ENCODE results near the gene PARP1. TPM values are rescaled to one million over a fixed set of nuclear protein-coding genes. Genes with fewer than 3 reads are reported as not detected.
A peak's percentile ranks its signal among the peaks of the same experiment; 100 is the strongest.

The PARP1 gene
- total RNA-seq, 1 donor from 2014 or later, result 313 TPM

DNA sequence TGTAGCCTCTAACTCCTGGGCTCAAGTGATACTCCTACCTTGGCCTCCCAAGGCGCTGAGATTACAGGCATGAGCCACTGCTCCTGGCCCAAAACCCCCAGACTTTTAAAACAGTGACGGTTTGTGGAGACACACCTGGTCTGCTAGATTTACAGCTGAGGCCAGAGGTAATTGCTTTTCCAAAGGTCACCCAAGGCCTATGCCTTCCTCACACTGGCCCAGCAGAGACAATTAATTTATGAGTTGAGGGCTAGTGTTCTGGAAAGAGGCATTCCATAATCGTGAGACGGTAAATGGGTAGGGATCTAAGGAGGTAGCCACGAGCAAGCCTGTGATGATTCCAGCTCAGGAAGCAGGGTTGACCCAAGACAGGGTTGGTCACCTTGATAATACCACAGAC lies 12.4 kb upstream of the PARP1 start:
- Mint-ChIP-seq H3K27me3 (ENCODE audit: low read depth) (no peaks in the 10 kb centered on the region), H3K9me3 (no peaks in the 10 kb centered on the region), H3K4me3 (no peak overlapping the region), H3K4me1 (peaks cover 19% of the 10 kb centered on the region), H3K36me3 (ENCODE audit: low read depth) (no peaks in the 10 kb centered on the region), H3K27ac (ENCODE audit: unreplicated experiment) (peak overlapping the region; percentile 64)
- TF ChIP-seq, protein P1, sequence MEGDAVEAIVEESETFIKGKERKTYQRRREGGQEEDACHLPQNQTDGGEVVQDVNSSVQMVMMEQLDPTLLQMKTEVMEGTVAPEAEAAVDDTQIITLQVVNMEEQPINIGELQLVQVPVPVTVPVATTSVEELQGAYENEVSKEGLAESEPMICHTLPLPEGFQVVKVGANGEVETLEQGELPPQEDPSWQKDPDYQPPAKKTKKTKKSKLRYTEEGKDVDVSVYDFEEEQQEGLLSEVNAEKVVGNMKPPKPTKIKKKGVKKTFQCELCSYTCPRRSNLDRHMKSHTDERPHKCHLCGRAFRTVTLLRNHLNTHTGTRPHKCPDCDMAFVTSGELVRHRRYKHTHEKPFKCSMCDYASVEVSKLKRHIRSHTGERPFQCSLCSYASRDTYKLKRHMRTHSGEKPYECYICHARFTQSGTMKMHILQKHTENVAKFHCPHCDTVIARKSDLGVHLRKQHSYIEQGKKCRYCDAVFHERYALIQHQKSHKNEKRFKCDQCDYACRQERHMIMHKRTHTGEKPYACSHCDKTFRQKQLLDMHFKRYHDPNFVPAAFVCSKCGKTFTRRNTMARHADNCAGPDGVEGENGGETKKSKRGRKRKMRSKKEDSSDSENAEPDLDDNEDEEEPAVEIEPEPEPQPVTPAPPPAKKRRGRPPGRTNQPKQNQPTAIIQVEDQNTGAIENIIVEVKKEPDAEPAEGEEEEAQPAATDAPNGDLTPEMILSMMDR (conservative IDR thresholded peaks at IDR 0.05), result no peak
- DNase-seq (ENCODE audit: low read depth, low spot score), result no peak

DNA sequence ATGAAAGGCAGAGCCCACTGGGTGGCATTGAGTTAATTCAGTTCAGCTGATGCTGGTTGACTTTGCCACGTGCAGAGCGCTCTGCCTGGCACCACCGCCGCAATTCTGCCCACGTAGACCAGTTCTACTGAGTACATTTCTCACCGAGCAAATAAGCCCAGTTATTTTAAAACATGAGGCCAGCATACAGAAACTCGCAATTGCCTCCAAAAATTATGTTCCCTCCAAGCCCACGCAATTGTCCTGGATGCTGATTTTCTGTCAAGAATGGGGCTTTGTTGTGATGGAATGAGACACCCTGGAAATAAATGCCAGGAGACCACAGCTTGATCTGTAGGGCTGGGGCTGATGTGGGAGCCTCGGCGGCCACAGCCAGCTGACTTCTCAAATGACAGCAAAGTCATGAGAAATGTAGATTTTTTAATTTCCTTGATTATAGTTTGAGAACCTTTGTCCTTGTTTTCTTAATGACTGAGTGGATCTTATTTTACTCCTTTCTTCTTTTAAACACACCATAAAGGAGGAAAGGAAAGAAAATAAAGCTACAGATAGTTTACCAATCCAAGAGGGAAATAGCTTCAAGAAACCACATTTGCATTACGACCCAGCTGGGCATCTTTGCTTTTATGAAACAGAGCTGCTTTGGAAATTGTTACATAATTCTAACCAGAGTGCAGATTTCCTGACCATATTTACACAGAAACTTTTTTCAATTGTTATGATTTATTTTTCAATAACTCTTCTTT lies 11.6 kb upstream of the PARP1 start:
- Mint-ChIP-seq H3K27ac (ENCODE audit: unreplicated experiment) (no peak overlapping the region), H3K27me3 (ENCODE audit: low read depth) (no peaks in the 10 kb centered on the region), H3K4me3 (no peak overlapping the region), H3K9me3 (no peaks in the 10 kb centered on the region), H3K36me3 (ENCODE audit: low read depth) (no peaks in the 10 kb centered on the region), H3K4me1 (peaks cover 19% of the 10 kb centered on the region)
- DNase-seq (ENCODE audit: low read depth, low spot score), result no peak
- TF ChIP-seq, protein P1 (conservative IDR thresholded peaks at IDR 0.05), result no peak

DNA sequence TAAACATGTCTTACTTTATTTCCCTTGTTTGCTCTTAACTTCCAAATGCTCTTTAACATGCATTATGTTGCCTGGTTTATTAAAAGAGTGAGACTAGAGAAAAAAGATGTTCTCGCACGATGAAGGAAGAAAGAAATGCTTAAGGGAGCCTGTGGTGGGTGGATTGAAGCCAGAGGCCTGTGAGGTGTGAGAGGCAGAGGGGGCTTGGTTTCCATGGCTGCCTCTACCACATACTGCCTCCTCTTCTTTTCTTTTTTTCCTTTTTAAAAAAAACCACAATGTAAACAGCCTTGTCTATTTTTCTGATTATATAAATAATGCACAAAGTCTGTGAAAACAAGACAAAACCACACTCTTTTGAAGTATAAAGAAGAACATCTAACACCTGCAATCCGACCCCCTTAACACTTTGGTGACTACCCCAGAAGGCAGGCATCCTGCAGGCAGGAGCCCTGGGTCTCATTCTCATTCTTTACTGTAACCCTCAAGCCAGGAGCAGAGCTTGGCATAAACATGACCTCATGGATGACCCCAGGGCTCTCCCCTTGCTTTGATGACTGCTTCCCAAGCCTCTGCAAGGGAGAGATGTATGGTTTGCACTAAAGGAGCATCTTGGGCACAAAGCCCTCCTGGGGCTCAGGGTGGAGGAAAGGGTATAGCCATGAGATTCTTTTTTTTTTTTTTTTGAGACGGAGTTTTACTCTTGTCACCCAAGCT lies 10.1 kb upstream of the PARP1 start:
- no peak overlapping the region for H3K4me3 Mint-ChIP-seq
- TF ChIP-seq, protein P1 (conservative IDR thresholded peaks at IDR 0.05), result no peak
- H3K27ac Mint-ChIP-seq (ENCODE audit: unreplicated experiment), result no peak overlapping the region
- peaks cover 19% of the 10 kb centered on the region for H3K4me1 Mint-ChIP-seq
- no peaks in the 10 kb centered on the region for H3K27me3 Mint-ChIP-seq (ENCODE audit: low read depth)
- DNase-seq (ENCODE audit: low read depth, low spot score), result no peak
- H3K9me3 Mint-ChIP-seq, result no peaks in the 10 kb centered on the region
- no peaks in the 10 kb centered on the region for H3K36me3 Mint-ChIP-seq (ENCODE audit: low read depth)

DNA sequence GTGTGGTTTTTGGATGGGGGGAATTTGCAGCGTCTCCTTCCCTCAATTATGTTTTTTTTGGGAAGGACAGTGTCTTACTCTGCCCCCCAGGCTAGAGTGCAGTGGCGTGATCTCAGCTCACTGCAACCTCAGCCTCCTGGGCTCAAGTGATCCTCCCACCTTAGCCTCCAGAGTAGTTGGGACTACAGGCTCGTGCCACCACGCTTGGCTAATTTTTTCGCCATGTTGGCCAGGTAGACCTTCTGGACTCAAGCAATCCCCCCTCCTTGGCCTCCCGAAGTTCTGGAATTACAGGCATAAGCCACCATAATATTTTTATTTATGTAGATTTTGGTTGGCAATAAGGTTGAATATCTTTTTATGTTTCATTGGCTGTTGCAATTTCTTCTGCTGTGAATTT lies 9.5 kb upstream of the PARP1 start:
- no peak for DNase-seq (ENCODE audit: low read depth, low spot score)
- H3K27ac Mint-ChIP-seq (ENCODE audit: unreplicated experiment), result no peak overlapping the region
- H3K4me1 Mint-ChIP-seq, result peaks cover 19% of the 10 kb centered on the region
- H3K36me3 Mint-ChIP-seq (ENCODE audit: low read depth), result no peaks in the 10 kb centered on the region
- TF ChIP-seq, protein P1 (conservative IDR thresholded peaks at IDR 0.05), result no peak
- H3K27me3 Mint-ChIP-seq (ENCODE audit: low read depth), result no peaks in the 10 kb centered on the region
- H3K9me3 Mint-ChIP-seq, result no peaks in the 10 kb centered on the region
- H3K4me3 Mint-ChIP-seq, result no peak overlapping the region

DNA sequence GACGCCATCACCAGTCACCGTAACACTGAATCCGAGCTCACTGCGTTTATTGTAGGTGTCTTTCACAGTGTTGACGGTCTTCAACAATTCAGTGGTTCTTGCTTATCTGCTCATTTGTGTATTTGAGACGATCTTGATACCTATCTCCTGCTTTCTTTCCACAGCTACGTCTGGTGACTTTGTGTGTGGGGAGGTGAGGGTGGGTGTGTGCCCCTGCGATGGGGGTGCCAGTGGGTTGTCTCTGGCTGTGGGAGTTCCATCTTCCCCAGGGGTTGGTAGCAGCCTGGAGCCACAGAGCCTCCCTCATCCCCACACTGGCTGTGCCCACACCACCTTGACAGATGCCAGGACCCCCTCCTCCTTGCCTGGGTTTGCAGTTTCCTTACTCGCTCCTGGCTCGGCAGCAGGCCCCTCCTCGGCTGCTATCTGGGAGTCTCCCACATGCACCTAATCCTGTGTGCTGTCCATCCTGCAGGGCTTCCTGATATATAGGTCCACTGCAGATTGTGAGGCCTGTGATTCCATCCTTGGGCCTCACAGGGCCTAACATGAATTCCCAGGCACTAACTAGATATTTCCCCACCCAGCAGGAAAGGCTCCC lies 6.3 kb upstream of the PARP1 start:
- H3K36me3 Mint-ChIP-seq (ENCODE audit: low read depth), result no peaks in the 10 kb centered on the region

More for the DNA sequence above, 6.3 kb upstream of the PARP1 start:
- no peak for DNase-seq (ENCODE audit: low read depth, low spot score)
- H3K27me3 Mint-ChIP-seq (ENCODE audit: low read depth), result no peaks in the 10 kb centered on the region
- H3K9me3 Mint-ChIP-seq, result no peaks in the 10 kb centered on the region
- peaks cover 3% of the 10 kb centered on the region for H3K4me1 Mint-ChIP-seq
- no peak overlapping the region for H3K4me3 Mint-ChIP-seq
- H3K27ac Mint-ChIP-seq (ENCODE audit: unreplicated experiment), result no peak overlapping the region
- TF ChIP-seq, protein P1 (conservative IDR thresholded peaks at IDR 0.05), result no peak

Measured in neural crest cell (in vitro differentiated cells).